H1 (cell line): ENCODE results near the gene AAGAB. TPM values are rescaled to one million over a fixed set of nuclear protein-coding genes. Genes with fewer than 3 reads are reported as not detected.
A peak's percentile ranks its signal among the peaks of the same experiment; 100 is the strongest.

Experiments used
- CTCF ChIA-PET: fragments of 300-600 bp; sonication (Branson Sonifier 250); formaldehyde crosslinking; loops from one replicate; lab custom pipeline; 2021; ENCODE audit not compliant: partially characterized antibody; lab: Charles Lee
- POLR2A ChIA-PET: fragments of 300-600 bp; sonication (Branson Sonifier 250); formaldehyde crosslinking; loops from one replicate; lab custom pipeline; 2021; ENCODE audit warnings: inconsistent platforms; ENCODE audit not compliant: partially characterized antibody; lab: Charles Lee
- DNase-seq, 2 experiments: peaks; one replicate each; pipeline versions ENCODE4 v3.0.0 to v3.0.0-alpha.2; 2010 to 2022; ENCODE audit warnings: low spot score in 2 of 2, low read depth in 1 of 2, mixed read lengths in 1 of 2
- FAIRE-seq: peaks from 2 replicates; lab custom pipeline; 2011; peaks lifted over from hg19 to GRCh38; lab: Jason Lieb, UNC
- H2AFZ ChIP-seq: 2 replicates; pipeline ENCODE4 v1.8.1; 2012; ENCODE audit warnings: low read length, inconsistent platforms
- H2AK5ac ChIP-seq: 2 replicates; pipeline ENCODE4 v1.6.1; 2013; ENCODE audit warnings: low read depth, low read length
- H2BK120ac ChIP-seq: replicated peaks from 2 replicates; pipeline ENCODE3; 2013; ENCODE audit warnings: low read depth, low read length, inconsistent platforms
- H2BK12ac ChIP-seq: 2 replicates; pipeline ENCODE4 v1.6.1; 2013; ENCODE audit warnings: low read depth, low read length
- H2BK15ac ChIP-seq: 2 replicates; pipeline ENCODE4 v1.6.1; 2013; ENCODE audit warnings: low read length
- H2BK20ac ChIP-seq: 2 replicates; pipeline ENCODE4 v1.6.1; 2013; ENCODE audit warnings: low read length
- H2BK5ac ChIP-seq: 2 replicates; pipeline ENCODE4 v1.6.1; 2013; ENCODE audit warnings: low read depth, low read length
- H3K14ac ChIP-seq: 2 replicates; pipeline ENCODE4 v1.6.1; 2013; ENCODE audit warnings: inconsistent platforms; ENCODE audit not compliant: insufficient read length
- H3K18ac ChIP-seq: 2 replicates; pipeline ENCODE4 v1.6.1; 2013; ENCODE audit warnings: low read length; ENCODE audit errors: extremely low read depth
- H3K23ac ChIP-seq: 2 replicates; pipeline ENCODE4 v1.6.1; 2013; ENCODE audit warnings: inconsistent platforms; ENCODE audit not compliant: insufficient read length
- H3K23me2 ChIP-seq: 2 replicates; pipeline ENCODE4 v1.6.1; 2013; ENCODE audit warnings: low read depth, low read length
- H3K27ac ChIP-seq: 2 replicates; pipeline ENCODE4 v1.6.1; 2011; ENCODE audit warnings: low read depth, low read length, inconsistent platforms
- H3K27me3 ChIP-seq, 4 experiments: replicated peaks in 1 of 4; 1 replicate in 1 of 4; 2 replicates in 3 of 4; pipeline versions ENCODE4 v1.6.1 to v1.8.1; 2011 to 2013; ENCODE audit warnings: low read length in 3 of 4, mild to moderate bottlenecking in 3 of 4, inconsistent platforms in 2 of 4, mixed read lengths in 2 of 4, moderate library complexity in 1 of 4; ENCODE audit not compliant: control insufficient read depth in 3 of 4, insufficient read depth in 3 of 4; ENCODE audit errors: extremely low read depth in 1 of 4
- H3K36me3 ChIP-seq, 4 experiments: 2 replicates each; pipeline versions ENCODE4 v1.6.1 to v1.8.1; 2011 to 2013; ENCODE audit warnings: mild to moderate bottlenecking in 4 of 4, low read length in 3 of 4, moderate library complexity in 2 of 4, control low read depth in 1 of 4, inconsistent platforms in 1 of 4; ENCODE audit not compliant: insufficient read depth in 4 of 4, control insufficient read depth in 2 of 4
- H3K4ac ChIP-seq: replicated peaks from 2 replicates; pipeline ENCODE3; 2013; ENCODE audit warnings: low read length, low read depth, mixed read lengths, inconsistent platforms; ENCODE audit not compliant: insufficient read length
- H3K4me1 ChIP-seq, 4 experiments: replicated peaks in 1 of 4; 1 replicate in 1 of 4; 2 replicates in 3 of 4; pipeline versions ENCODE4 v1.6.1 to v1.8.1; 2011 to 2013; ENCODE audit warnings: low read length in 3 of 4, inconsistent platforms in 2 of 4, mixed read lengths in 1 of 4; ENCODE audit not compliant: insufficient read depth in 4 of 4, control insufficient read depth in 3 of 4
- H3K4me2 ChIP-seq, 2 experiments: 2 replicates each; pipeline versions ENCODE4 v1.6.1 to v1.8.1; 2011 to 2013; ENCODE audit warnings: low read depth in 2 of 2, low read length in 2 of 2, control low read depth in 1 of 2, inconsistent platforms in 1 of 2, mild to moderate bottlenecking in 1 of 2; ENCODE audit not compliant: insufficient read depth in 1 of 2
- H3K4me3 ChIP-seq, 4 experiments: fragments of 200-600, 300-600 bp in 1 of 4; sonication (generic), shearing (Covaris generic), sonication (Bioruptor Twin) in 1 of 4; 2 replicates each; pipeline versions ENCODE4 v1.5.1 to v1.8.1; 2011 to 2016; ENCODE audit warnings: low read length in 4 of 4, low read depth in 3 of 4, control low read depth in 2 of 4, inconsistent platforms in 2 of 4, mild to moderate bottlenecking in 2 of 4, mixed read lengths in 1 of 4, moderate library complexity in 1 of 4; ENCODE audit not compliant: insufficient read depth in 2 of 4; ENCODE audit errors: extremely low read depth in 1 of 4
- H3K56ac ChIP-seq: replicated peaks from 2 replicates; pipeline ENCODE3; 2013; ENCODE audit warnings: low read depth, mild to moderate bottlenecking, mixed read lengths, low read length, inconsistent platforms; ENCODE audit not compliant: insufficient read length
- H3K79me1 ChIP-seq: 2 replicates; pipeline ENCODE4 v1.6.1; 2013; ENCODE audit warnings: low read depth, low read length, control low read depth
- H3K79me2 ChIP-seq, 2 experiments: 2 replicates each; pipeline versions ENCODE4 v1.6.1 to v1.8.1; 2012 to 2013; ENCODE audit warnings: low read length in 2 of 2, mild to moderate bottlenecking in 2 of 2, inconsistent platforms in 1 of 2; ENCODE audit not compliant: insufficient read depth in 2 of 2, control insufficient read depth in 1 of 2
- H3K9ac ChIP-seq, 4 experiments: replicated peaks in 1 of 4; 1 replicate in 1 of 4; 2 replicates in 3 of 4; pipeline versions ENCODE4 v1.6.1 to v1.8.1; 2011 to 2013; ENCODE audit warnings: low read depth in 3 of 4, low read length in 3 of 4, control low read depth in 2 of 4, mild to moderate bottlenecking in 2 of 4, moderate library complexity in 2 of 4, inconsistent platforms in 1 of 4; ENCODE audit errors: extremely low read depth in 1 of 4
- H3K9me3 ChIP-seq, 2 experiments: 2 replicates each; pipeline versions ENCODE4 v1.6.1 to v1.8.1; 2012 to 2013; ENCODE audit warnings: mild to moderate bottlenecking in 2 of 2, moderate library complexity in 2 of 2, control low read depth in 1 of 2, inconsistent platforms in 1 of 2, low read depth in 1 of 2, low read length in 1 of 2, mixed read lengths in 1 of 2; ENCODE audit not compliant: insufficient read depth in 2 of 2
- H4K20me1 ChIP-seq, 2 experiments: replicated peaks in 1 of 2; 2 replicates each; pipeline versions ENCODE3 to v1.8.1; 2011 to 2013; ENCODE audit warnings: inconsistent platforms in 2 of 2, low read length in 2 of 2, mild to moderate bottlenecking in 1 of 2; ENCODE audit not compliant: insufficient read depth in 2 of 2, control insufficient read depth in 1 of 2
- H4K5ac ChIP-seq: 2 replicates; pipeline ENCODE4 v1.6.1; 2013; ENCODE audit warnings: low read length, low read depth, mixed read lengths, inconsistent platforms; ENCODE audit not compliant: insufficient read length
- H4K8ac ChIP-seq: 2 replicates; pipeline ENCODE4 v1.8.0; 2013; ENCODE audit warnings: mild to moderate bottlenecking, moderate library complexity, low read length, inconsistent platforms; ENCODE audit not compliant: insufficient read depth; ENCODE audit errors: extremely low read depth
- H4K91ac ChIP-seq: replicated peaks from 2 replicates; pipeline ENCODE3; 2013; ENCODE audit warnings: low read length, mixed read lengths, inconsistent platforms; ENCODE audit not compliant: insufficient read length
- PHF8 ChIP-seq: fragments of 200-600 bp; sonication (generic); conservative IDR thresholded peaks from 2 replicates; pipeline ENCODE4 v1.7.1; 2012; ENCODE audit warnings: low read depth, mild to moderate bottlenecking, inconsistent platforms, low read length, moderate library complexity
- TEAD4 ChIP-seq: IDR thresholded peaks from 2 replicates; pipeline ENCODE4 v1.6.1; 2012; ENCODE audit warnings: low read depth, low read length, inconsistent platforms, mixed read lengths
- WGBS, 2 experiments: shearing (Covaris generic) in 1 of 2; methylation state at CpG; one replicate each; pipeline versions ENCODE4 v1.1.6 to v1.1.7; 2013 to 2015; ENCODE audit warnings: low lambda C conversion rate in 2 of 2, mixed read lengths in 2 of 2, inconsistent platforms in 1 of 2, low coverage in 1 of 2, missing lambda C conversion rate in 1 of 2; ENCODE audit not compliant: insufficient replicate concordance in 2 of 2, insufficient coverage in 1 of 2, insufficient read length in 1 of 2; ENCODE audit errors: extremely low coverage in 1 of 2, missing lambda C conversion rate in 1 of 2; 5-methylcytosine and 5-hydroxymethylcytosine counted together
- polyA plus RNA-seq, 7 experiments: library from polyadenylated mRNA; depleted of rRNA in 3 of 7; stranded (reverse) in 5 of 7; unstranded in 2 of 7; fragments of >200 nt in 5 of 7; fragments of 200-250 nt in 2 of 7; gene quantifications; 1 replicate in 5 of 7; 2 replicates in 1 of 7; 4 replicates in 1 of 7; pipeline versions ENCODE4 v1.2.1 to v1.2.3, GENCODE V29; 2011 to 2013; ENCODE audit warnings: missing spikeins in 2 of 7, mixed read lengths in 2 of 7
- total RNA-seq: library from RNA; stranded (reverse); fragmentation: NEBNext Ultra II Directional; extraction: Animal tissue kit (Norgen Biotek cat#: 25700); gene quantifications from 2 replicates; pipeline ENCODE4 v1.2.1, GENCODE V29; 2021

AAGAB gene
- total and polyA plus RNA-seq, 2 of the 8 experiments (the other 6 are each of a cell fraction or from before 2014, with no cell fraction given) = 20.1 to 45.9 TPM

- TF ChIP-seq TEAD4 = no peak
- TF ChIP-seq PHF8 = no peak
- Histone ChIP-seq H2AFZ (peak overlapping the region; percentile 40; the same call in 1 of the 2 replicates), H3K27ac (no peak overlapping the region), H2AK5ac (no peak overlapping the region), H2BK20ac (no peak overlapping the region), H3K4me3 (no peak overlapping the region), H2BK5ac (no peak overlapping the region), H3K4me1 (peaks cover 0 to 6% (median 1%) of the 10 kb centered on the region in 4 experiments; a peak in 3 of 7 replicates), H3K9ac (no peak overlapping the region), H3K23me2 (no peaks in the 10 kb centered on the region), H3K27me3 (no peaks in the 10 kb centered on the region), H2BK15ac (no peak overlapping the region), H3K4me2 (peak overlapping the region in 1 of 2 experiments; percentile 22; a peak in 1 of 4 replicates), H4K5ac (no peak overlapping the region), H4K8ac (no peak overlapping the region), H3K36me3 (no peaks in the 10 kb centered on the region), H3K79me1 (no peaks in the 10 kb centered on the region), H3K4ac (no peak overlapping the region), H3K18ac (no peak overlapping the region), H4K20me1 (no peaks in the 10 kb centered on the region), H2BK12ac (no peak overlapping the region), H3K56ac (no peak overlapping the region), H4K91ac (no peak overlapping the region), H2BK120ac (no peak overlapping the region), H3K79me2 (no peaks in the 10 kb centered on the region), H3K23ac (no peak overlapping the region), H3K9me3 (no peaks in the 10 kb centered on the region), H3K14ac (no peak overlapping the region)
- no peak for FAIRE-seq
- no peak for DNase-seq
- WGBS, 2 experiments = 50% methylated on average over 1 of the region's 1 CpG; no CpG with 5 or more reads in 1 of the 2 experiments
- ChIA-PET POLR2A (no interaction called here), CTCF (interaction anchor here (0.6 to 12.4 kb wide), 5 partner anchors 12 to 541 kb away, joined by 3 to 125 read pairs (median 3); no protein-coding TSS in a partner anchor)
Measured at GRCh38 chr15:67296684-67297083, 42.2 kb upstream of the AAGAB start.
